ENCODE results near the gene PROB1. TPM values are rescaled to one million over a fixed set of nuclear protein-coding genes. Genes with fewer than 3 reads are reported as not detected.

PROB1 gene
- total and polyA plus RNA-seq, 9 of the 15 experiments (the other 6 are each of a cell fraction or from before 2014, with no cell fraction given), result 0.01 to 1.8 (median 0.47) TPM

DNA sequence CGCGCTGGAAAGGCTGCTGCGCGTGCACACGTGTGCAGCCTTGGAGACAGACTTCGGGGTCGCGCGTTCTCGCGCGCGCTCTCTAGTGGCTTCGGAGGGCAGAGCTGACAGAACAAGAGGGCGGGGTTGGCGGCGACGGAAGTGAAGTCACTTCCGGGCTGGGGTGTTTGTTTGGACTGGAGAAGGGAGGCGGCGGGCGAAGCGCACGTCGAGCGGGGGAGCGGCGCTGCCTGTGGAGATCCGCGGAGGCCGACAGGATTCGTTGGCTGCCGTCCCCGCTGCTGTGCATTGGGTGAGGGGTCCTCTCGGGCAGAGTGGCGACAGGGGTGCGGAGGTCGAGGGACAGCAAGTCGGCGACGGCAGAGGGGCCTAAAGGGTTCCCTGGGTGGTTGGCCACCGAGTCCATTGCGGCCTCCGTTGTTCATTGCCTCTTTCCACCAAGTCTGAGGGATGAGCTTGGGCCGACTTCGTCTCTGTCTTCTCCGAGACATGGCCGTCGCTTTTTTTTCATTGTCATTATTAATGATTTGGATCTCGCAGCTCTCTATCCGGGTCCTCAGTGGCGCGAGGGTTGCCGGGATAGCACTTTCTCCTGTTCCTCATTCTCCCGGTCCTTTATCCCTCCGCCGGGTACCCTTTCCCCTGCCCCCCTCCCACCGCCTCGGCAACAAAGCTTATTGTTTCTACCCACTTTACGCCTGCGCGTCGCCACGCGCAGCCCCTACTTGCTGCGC, 53.0 kb downstream of the PROB1 start, which contains the start of gene PAIP2 (continued):
- TF ChIP-seq, protein P1, sequence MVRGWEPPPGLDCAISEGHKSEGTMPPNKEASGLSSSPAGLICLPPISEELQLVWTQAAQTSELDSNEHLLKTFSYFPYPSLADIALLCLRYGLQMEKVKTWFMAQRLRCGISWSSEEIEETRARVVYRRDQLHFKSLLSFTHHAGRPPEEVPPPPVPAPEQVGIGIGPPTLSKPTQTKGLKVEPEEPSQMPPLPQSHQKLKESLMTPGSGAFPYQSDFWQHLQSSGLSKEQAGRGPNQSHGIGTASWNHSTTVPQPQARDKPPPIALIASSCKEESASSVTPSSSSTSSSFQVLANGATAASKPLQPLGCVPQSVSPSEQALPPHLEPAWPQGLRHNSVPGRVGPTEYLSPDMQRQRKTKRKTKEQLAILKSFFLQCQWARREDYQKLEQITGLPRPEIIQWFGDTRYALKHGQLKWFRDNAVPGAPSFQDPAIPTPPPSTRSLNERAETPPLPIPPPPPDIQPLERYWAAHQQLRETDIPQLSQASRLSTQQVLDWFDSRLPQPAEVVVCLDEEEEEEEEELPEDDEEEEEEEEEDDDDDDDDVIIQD (CRISPR knock-in tag; IDR thresholded peaks at IDR 0.05), result no peak
- TF ChIP-seq ZKSCAN8 (CRISPR knock-in tag; IDR thresholded peaks at IDR 0.05), result no peak
- TF ChIP-seq FIP1L1 (IDR thresholded peaks at IDR 0.05; ENCODE audit: low read depth, low read length, poor library complexity, severe bottlenecking), result peak; percentile 78
- TF ChIP-seq, protein P2, sequence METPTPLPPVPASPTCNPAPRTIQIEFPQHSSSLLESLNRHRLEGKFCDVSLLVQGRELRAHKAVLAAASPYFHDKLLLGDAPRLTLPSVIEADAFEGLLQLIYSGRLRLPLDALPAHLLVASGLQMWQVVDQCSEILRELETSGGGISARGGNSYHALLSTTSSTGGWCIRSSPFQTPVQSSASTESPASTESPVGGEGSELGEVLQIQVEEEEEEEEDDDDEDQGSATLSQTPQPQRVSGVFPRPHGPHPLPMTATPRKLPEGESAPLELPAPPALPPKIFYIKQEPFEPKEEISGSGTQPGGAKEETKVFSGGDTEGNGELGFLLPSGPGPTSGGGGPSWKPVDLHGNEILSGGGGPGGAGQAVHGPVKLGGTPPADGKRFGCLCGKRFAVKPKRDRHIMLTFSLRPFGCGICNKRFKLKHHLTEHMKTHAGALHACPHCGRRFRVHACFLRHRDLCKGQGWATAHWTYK (CRISPR knock-in tag; IDR thresholded peaks at IDR 0.05), result no peak
- TF ChIP-seq TCF3 (CRISPR knock-in tag; IDR thresholded peaks at IDR 0.05), result no peak; the same call in 1 of the 2 replicates
- TF ChIP-seq SRSF1 (IDR thresholded peaks at IDR 0.05; ENCODE audit: low read depth, low read length), result no peak
- TF ChIP-seq, protein P3, sequence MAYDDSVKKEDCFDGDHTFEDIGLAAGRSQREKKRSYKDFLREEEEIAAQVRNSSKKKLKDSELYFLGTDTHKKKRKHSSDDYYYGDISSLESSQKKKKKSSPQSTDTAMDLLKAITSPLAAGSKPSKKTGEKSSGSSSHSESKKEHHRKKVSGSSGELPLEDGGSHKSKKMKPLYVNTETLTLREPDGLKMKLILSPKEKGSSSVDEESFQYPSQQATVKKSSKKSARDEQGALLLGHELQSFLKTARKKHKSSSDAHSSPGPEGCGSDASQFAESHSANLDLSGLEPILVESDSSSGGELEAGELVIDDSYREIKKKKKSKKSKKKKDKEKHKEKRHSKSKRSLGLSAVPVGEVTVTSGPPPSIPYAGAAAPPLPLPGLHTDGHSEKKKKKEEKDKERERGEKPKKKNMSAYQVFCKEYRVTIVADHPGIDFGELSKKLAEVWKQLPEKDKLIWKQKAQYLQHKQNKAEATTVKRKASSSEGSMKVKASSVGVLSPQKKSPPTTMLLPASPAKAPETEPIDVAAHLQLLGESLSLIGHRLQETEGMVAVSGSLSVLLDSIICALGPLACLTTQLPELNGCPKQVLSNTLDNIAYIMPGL (CRISPR knock-in tag; IDR thresholded peaks at IDR 0.05), result peak; percentile 83; the same call in 1 of the 2 replicates
- TF ChIP-seq JUND (IDR thresholded peaks at IDR 0.05; ENCODE audit: borderline replicate concordance, low read depth, low read length), result peak; percentile 83
- TF ChIP-seq JUND (tag; IDR thresholded peaks at IDR 0.05; ENCODE audit: borderline replicate concordance, low read depth, low read length), result peak; percentile 77; the same call in 2 of the 3 replicates
- no peak for TF ChIP-seq ZNF444 (CRISPR knock-in tag; IDR thresholded peaks at IDR 0.05)
- no peak for TF ChIP-seq ZNF282 (CRISPR knock-in tag; IDR thresholded peaks at IDR 0.05)
- peak; percentile 37; the same call in 1 of the 2 replicates for TF ChIP-seq GTF2F1 (IDR thresholded peaks at IDR 0.05; ENCODE audit: low read depth, low read length)
- no peak for TF ChIP-seq TSC22D4 (tag; IDR thresholded peaks at IDR 0.05)
- TF ChIP-seq ZNF431 (CRISPR knock-in tag; IDR thresholded peaks at IDR 0.05), result 0 out of 2 replicates have a peak, but pooled peaks have one; percentile 72
- TF ChIP-seq SP1 (CRISPR knock-in tag; IDR thresholded peaks at IDR 0.05), result peak; percentile 90
- TF ChIP-seq MTA3 (IDR thresholded peaks at IDR 0.05; ENCODE audit: borderline replicate concordance), result peak; percentile 86; the same call in 1 of the 2 replicates
- no peak for TF ChIP-seq YBX1 (IDR thresholded peaks at IDR 0.05)
- peak; percentile 84 for TF ChIP-seq SMAD4 (CRISPR knock-in tag; conservative IDR thresholded peaks at IDR 0.05)
- no peak for TF ChIP-seq E2F3 (CRISPR knock-in tag; IDR thresholded peaks at IDR 0.05)
- TF ChIP-seq NR2C1 (IDR thresholded peaks at IDR 0.05), result no peak
- TF ChIP-seq NR2C1 (tag; IDR thresholded peaks at IDR 0.05), result peak; percentile 31; the same call in 1 of the 2 replicates
- peak; percentile 58; the same call in 1 of the 2 replicates for TF ChIP-seq DPF2 (IDR thresholded peaks at IDR 0.05)
- peak; percentile 84 for TF ChIP-seq MBD2 (IDR thresholded peaks at IDR 0.05; ENCODE audit: borderline replicate concordance, low read depth)
- no peak for TF ChIP-seq SIRT6 (IDR thresholded peaks at IDR 0.05; ENCODE audit: low read depth, low read length)
- peak; percentile 62 for TF ChIP-seq HCFC1 (IDR thresholded peaks at IDR 0.05; ENCODE audit: low read depth, low read length)
